H1 (cell line): ENCODE measurements around the gene ABCA13. TPM values are rescaled to one million over a fixed set of nuclear protein-coding genes. Genes with fewer than 3 reads are reported as not detected.

Experiments
- CTCF ChIA-PET: fragments of 300-600 bp; sonication (Branson Sonifier 250); formaldehyde crosslinking; loops from one replicate; lab custom pipeline; 2021; ENCODE audit not compliant: partially characterized antibody; lab: Charles Lee
- POLR2A ChIA-PET: fragments of 300-600 bp; sonication (Branson Sonifier 250); formaldehyde crosslinking; loops from one replicate; lab custom pipeline; 2021; ENCODE audit warnings: inconsistent platforms; ENCODE audit not compliant: partially characterized antibody; lab: Charles Lee
- DNase-seq, 2 experiments: peaks; one replicate each; pipeline versions ENCODE4 v3.0.0 to v3.0.0-alpha.2; 2010 to 2022; ENCODE audit warnings: low spot score in 2 of 2, low read depth in 1 of 2, mixed read lengths in 1 of 2
- FAIRE-seq: peaks from 2 replicates; lab custom pipeline; 2011; peaks lifted over from hg19 to GRCh38; lab: Jason Lieb, UNC
- H2AFZ ChIP-seq: 2 replicates; pipeline ENCODE4 v1.8.1; 2012; ENCODE audit warnings: low read length, inconsistent platforms
- H2AK5ac ChIP-seq: 2 replicates; pipeline ENCODE4 v1.6.1; 2013; ENCODE audit warnings: low read depth, low read length
- H2BK120ac ChIP-seq: replicated peaks from 2 replicates; pipeline ENCODE3; 2013; ENCODE audit warnings: low read depth, low read length, inconsistent platforms
- H2BK12ac ChIP-seq: 2 replicates; pipeline ENCODE4 v1.6.1; 2013; ENCODE audit warnings: low read depth, low read length
- H2BK15ac ChIP-seq: 2 replicates; pipeline ENCODE4 v1.6.1; 2013; ENCODE audit warnings: low read length
- H2BK20ac ChIP-seq: 2 replicates; pipeline ENCODE4 v1.6.1; 2013; ENCODE audit warnings: low read length
- H2BK5ac ChIP-seq: 2 replicates; pipeline ENCODE4 v1.6.1; 2013; ENCODE audit warnings: low read depth, low read length
- H3K14ac ChIP-seq: 2 replicates; pipeline ENCODE4 v1.6.1; 2013; ENCODE audit warnings: inconsistent platforms; ENCODE audit not compliant: insufficient read length
- H3K18ac ChIP-seq: 2 replicates; pipeline ENCODE4 v1.6.1; 2013; ENCODE audit warnings: low read length; ENCODE audit errors: extremely low read depth
- H3K23ac ChIP-seq: 2 replicates; pipeline ENCODE4 v1.6.1; 2013; ENCODE audit warnings: inconsistent platforms; ENCODE audit not compliant: insufficient read length
- H3K23me2 ChIP-seq: 2 replicates; pipeline ENCODE4 v1.6.1; 2013; ENCODE audit warnings: low read depth, low read length
- H3K27ac ChIP-seq: 2 replicates; pipeline ENCODE4 v1.6.1; 2011; ENCODE audit warnings: low read depth, low read length, inconsistent platforms
- H3K27me3 ChIP-seq, 4 experiments: replicated peaks in 1 of 4; 1 replicate in 1 of 4; 2 replicates in 3 of 4; pipeline versions ENCODE4 v1.6.1 to v1.8.1; 2011 to 2013; ENCODE audit warnings: low read length in 3 of 4, mild to moderate bottlenecking in 3 of 4, inconsistent platforms in 2 of 4, mixed read lengths in 2 of 4, moderate library complexity in 1 of 4; ENCODE audit not compliant: control insufficient read depth in 3 of 4, insufficient read depth in 3 of 4; ENCODE audit errors: extremely low read depth in 1 of 4
- H3K36me3 ChIP-seq, 4 experiments: 2 replicates each; pipeline versions ENCODE4 v1.6.1 to v1.8.1; 2011 to 2013; ENCODE audit warnings: mild to moderate bottlenecking in 4 of 4, low read length in 3 of 4, moderate library complexity in 2 of 4, control low read depth in 1 of 4, inconsistent platforms in 1 of 4; ENCODE audit not compliant: insufficient read depth in 4 of 4, control insufficient read depth in 2 of 4
- H3K4ac ChIP-seq: replicated peaks from 2 replicates; pipeline ENCODE3; 2013; ENCODE audit warnings: low read length, low read depth, mixed read lengths, inconsistent platforms; ENCODE audit not compliant: insufficient read length
- H3K4me1 ChIP-seq, 4 experiments: replicated peaks in 1 of 4; 1 replicate in 1 of 4; 2 replicates in 3 of 4; pipeline versions ENCODE4 v1.6.1 to v1.8.1; 2011 to 2013; ENCODE audit warnings: low read length in 3 of 4, inconsistent platforms in 2 of 4, mixed read lengths in 1 of 4; ENCODE audit not compliant: insufficient read depth in 4 of 4, control insufficient read depth in 3 of 4
- H3K4me2 ChIP-seq, 2 experiments: 2 replicates each; pipeline versions ENCODE4 v1.6.1 to v1.8.1; 2011 to 2013; ENCODE audit warnings: low read depth in 2 of 2, low read length in 2 of 2, control low read depth in 1 of 2, inconsistent platforms in 1 of 2, mild to moderate bottlenecking in 1 of 2; ENCODE audit not compliant: insufficient read depth in 1 of 2
- H3K4me3 ChIP-seq, 4 experiments: fragments of 200-600, 300-600 bp in 1 of 4; sonication (generic), shearing (Covaris generic), sonication (Bioruptor Twin) in 1 of 4; 2 replicates each; pipeline versions ENCODE4 v1.5.1 to v1.8.1; 2011 to 2016; ENCODE audit warnings: low read length in 4 of 4, low read depth in 3 of 4, control low read depth in 2 of 4, inconsistent platforms in 2 of 4, mild to moderate bottlenecking in 2 of 4, mixed read lengths in 1 of 4, moderate library complexity in 1 of 4; ENCODE audit not compliant: insufficient read depth in 2 of 4; ENCODE audit errors: extremely low read depth in 1 of 4
- H3K56ac ChIP-seq: replicated peaks from 2 replicates; pipeline ENCODE3; 2013; ENCODE audit warnings: low read depth, mild to moderate bottlenecking, mixed read lengths, low read length, inconsistent platforms; ENCODE audit not compliant: insufficient read length
- H3K79me1 ChIP-seq: 2 replicates; pipeline ENCODE4 v1.6.1; 2013; ENCODE audit warnings: low read depth, low read length, control low read depth
- H3K79me2 ChIP-seq, 2 experiments: 2 replicates each; pipeline versions ENCODE4 v1.6.1 to v1.8.1; 2012 to 2013; ENCODE audit warnings: low read length in 2 of 2, mild to moderate bottlenecking in 2 of 2, inconsistent platforms in 1 of 2; ENCODE audit not compliant: insufficient read depth in 2 of 2, control insufficient read depth in 1 of 2
- H3K9ac ChIP-seq, 4 experiments: replicated peaks in 1 of 4; 1 replicate in 1 of 4; 2 replicates in 3 of 4; pipeline versions ENCODE4 v1.6.1 to v1.8.1; 2011 to 2013; ENCODE audit warnings: low read depth in 3 of 4, low read length in 3 of 4, control low read depth in 2 of 4, mild to moderate bottlenecking in 2 of 4, moderate library complexity in 2 of 4, inconsistent platforms in 1 of 4; ENCODE audit errors: extremely low read depth in 1 of 4
- H3K9me3 ChIP-seq, 2 experiments: 2 replicates each; pipeline versions ENCODE4 v1.6.1 to v1.8.1; 2012 to 2013; ENCODE audit warnings: mild to moderate bottlenecking in 2 of 2, moderate library complexity in 2 of 2, control low read depth in 1 of 2, inconsistent platforms in 1 of 2, low read depth in 1 of 2, low read length in 1 of 2, mixed read lengths in 1 of 2; ENCODE audit not compliant: insufficient read depth in 2 of 2
- H4K20me1 ChIP-seq, 2 experiments: replicated peaks in 1 of 2; 2 replicates each; pipeline versions ENCODE3 to v1.8.1; 2011 to 2013; ENCODE audit warnings: inconsistent platforms in 2 of 2, low read length in 2 of 2, mild to moderate bottlenecking in 1 of 2; ENCODE audit not compliant: insufficient read depth in 2 of 2, control insufficient read depth in 1 of 2
- H4K5ac ChIP-seq: 2 replicates; pipeline ENCODE4 v1.6.1; 2013; ENCODE audit warnings: low read length, low read depth, mixed read lengths, inconsistent platforms; ENCODE audit not compliant: insufficient read length
- H4K8ac ChIP-seq: 2 replicates; pipeline ENCODE4 v1.8.0; 2013; ENCODE audit warnings: mild to moderate bottlenecking, moderate library complexity, low read length, inconsistent platforms; ENCODE audit not compliant: insufficient read depth; ENCODE audit errors: extremely low read depth
- H4K91ac ChIP-seq: replicated peaks from 2 replicates; pipeline ENCODE3; 2013; ENCODE audit warnings: low read length, mixed read lengths, inconsistent platforms; ENCODE audit not compliant: insufficient read length
- ATF2 ChIP-seq: IDR thresholded peaks from 2 replicates; pipeline ENCODE4 v1.6.1; 2012; ENCODE audit warnings: low read length, inconsistent platforms
- BCL11A ChIP-seq, 2 experiments: IDR thresholded peaks; one replicate each; pipeline ENCODE4 v1.6.1; 2011; ENCODE audit warnings: low read depth in 2 of 2, low read length in 2 of 2, mild to moderate bottlenecking in 2 of 2
- EGR1 ChIP-seq: IDR thresholded peaks from 2 replicates; pipeline ENCODE4 v1.6.1; 2011; ENCODE audit warnings: low read depth, low read length, borderline replicate concordance
- EP300 ChIP-seq, 2 experiments: IDR thresholded peaks; 1 replicate in 1 of 2; 2 replicates in 1 of 2; pipeline ENCODE4 v1.6.1; 2011 to 2012; ENCODE audit warnings: low read depth in 2 of 2, low read length in 2 of 2, mild to moderate bottlenecking in 2 of 2, borderline replicate concordance in 1 of 2, inconsistent platforms in 1 of 2, moderate library complexity in 1 of 2
- HDAC6 ChIP-seq: IDR thresholded peaks from one replicate; pipeline ENCODE4 v1.7.1; 2012; ENCODE audit warnings: low read depth, mild to moderate bottlenecking, inconsistent platforms, low read length, moderate library complexity
- POLR2A ChIP-seq, 2 experiments: IDR thresholded peaks; 1 replicate in 1 of 2; 2 replicates in 1 of 2; pipeline ENCODE4 v1.6.1; 2011; ENCODE audit warnings: low read depth in 2 of 2, low read length in 2 of 2, mild to moderate bottlenecking in 2 of 2; ENCODE audit errors: control extremely low read depth in 1 of 2
- POLR2AphosphoS5 ChIP-seq: IDR thresholded peaks from 2 replicates; pipeline ENCODE4 v1.6.1; 2011; ENCODE audit warnings: low read depth, low read length
- RXRA ChIP-seq: IDR thresholded peaks from 2 replicates; pipeline ENCODE4 v1.6.1; 2011; ENCODE audit warnings: low read depth, mild to moderate bottlenecking, low read length, moderate library complexity; ENCODE audit not compliant: insufficient read depth
- SIX5 ChIP-seq: IDR thresholded peaks from 2 replicates; pipeline ENCODE4 v1.6.1; 2011; ENCODE audit warnings: mild to moderate bottlenecking, low read depth, low read length
- SP4 ChIP-seq: IDR thresholded peaks from 2 replicates; pipeline ENCODE4 v1.6.1; 2012; ENCODE audit warnings: low read length, inconsistent platforms
- TEAD4 ChIP-seq: IDR thresholded peaks from 2 replicates; pipeline ENCODE4 v1.6.1; 2012; ENCODE audit warnings: low read depth, low read length, inconsistent platforms, mixed read lengths
- WGBS, 2 experiments: shearing (Covaris generic) in 1 of 2; methylation state at CpG; one replicate each; pipeline versions ENCODE4 v1.1.6 to v1.1.7; 2013 to 2015; ENCODE audit warnings: low lambda C conversion rate in 2 of 2, mixed read lengths in 2 of 2, inconsistent platforms in 1 of 2, low coverage in 1 of 2, missing lambda C conversion rate in 1 of 2; ENCODE audit not compliant: insufficient replicate concordance in 2 of 2, insufficient coverage in 1 of 2, insufficient read length in 1 of 2; ENCODE audit errors: extremely low coverage in 1 of 2, missing lambda C conversion rate in 1 of 2; 5-methylcytosine and 5-hydroxymethylcytosine counted together
- polyA plus RNA-seq, 7 experiments: library from polyadenylated mRNA; depleted of rRNA in 3 of 7; stranded (reverse) in 5 of 7; unstranded in 2 of 7; fragments of >200 nt in 5 of 7; fragments of 200-250 nt in 2 of 7; gene quantifications; 1 replicate in 5 of 7; 2 replicates in 1 of 7; 4 replicates in 1 of 7; pipeline versions ENCODE4 v1.2.1 to v1.2.3, GENCODE V29; 2011 to 2013; ENCODE audit warnings: missing spikeins in 2 of 7, mixed read lengths in 2 of 7
- total RNA-seq: library from RNA; stranded (reverse); fragmentation: NEBNext Ultra II Directional; extraction: Animal tissue kit (Norgen Biotek cat#: 25700); gene quantifications from 2 replicates; pipeline ENCODE4 v1.2.1, GENCODE V29; 2021

The ABCA13 gene
- total and polyA plus RNA-seq, 2 of the 8 experiments (the other 6 are each of a cell fraction or from before 2014, with no cell fraction given), result 0.07 to 0.09 TPM

- H2AK5ac ChIP-seq, result no peak overlapping the region
- no peak overlapping the region for H2BK15ac ChIP-seq
- H3K9me3 ChIP-seq, result no peaks in the 10 kb centered on the region
- H2BK120ac ChIP-seq, result no peak overlapping the region
- no peak overlapping the region for H3K27ac ChIP-seq
- H4K5ac ChIP-seq, result no peak overlapping the region
- H3K14ac ChIP-seq, result no peak overlapping the region
- H3K23me2 ChIP-seq, result no peaks in the 10 kb centered on the region; the same call in 1 of the 2 replicates
- no peak for FAIRE-seq
- POLR2A ChIA-PET, result no interaction called here
- peak overlapping the region; percentile 65; the same call in 1 of the 2 replicates for H4K8ac ChIP-seq
- no peak overlapping the region for H2BK20ac ChIP-seq
- H3K27me3 ChIP-seq, result no peaks in the 10 kb centered on the region
- no peaks in the 10 kb centered on the region for H3K4me1 ChIP-seq
- no peaks in the 10 kb centered on the region for H3K36me3 ChIP-seq
- no peak for DNase-seq
- H3K23ac ChIP-seq, result no peak overlapping the region
- no peaks in the 10 kb centered on the region for H4K20me1 ChIP-seq
- H3K4me3 ChIP-seq, result no peak overlapping the region
- no peak overlapping the region for H3K4ac ChIP-seq
- H3K18ac ChIP-seq, result no peak overlapping the region
- H2AFZ ChIP-seq, result no peak overlapping the region; the same call in 1 of the 2 replicates
- no peaks in the 10 kb centered on the region for H3K79me2 ChIP-seq
- no peak overlapping the region for H4K91ac ChIP-seq
- H3K79me1 ChIP-seq, result no peaks in the 10 kb centered on the region
- WGBS, 2 experiments, result 95% methylated on average over 2 of the region's 2 CpGs; no CpG with 5 or more reads in 1 of the 2 experiments
- CTCF ChIA-PET, result no interaction called here
- no peak overlapping the region for H3K9ac ChIP-seq
- no peak overlapping the region for H2BK12ac ChIP-seq
- no peak overlapping the region for H2BK5ac ChIP-seq
- H3K4me2 ChIP-seq, result no peak overlapping the region
- H3K56ac ChIP-seq, result no peak overlapping the region
- TF ChIP-seq SIX5 (no peak), BCL11A (IDR thresholded peaks at IDR 0.05; ENCODE audit: low read depth in 2 of 2, low read length in 2 of 2) (no peak), EGR1 (no peak), POLR2A (IDR thresholded peaks at IDR 0.05; ENCODE audit: control extremely low read depth in 1 of 2, low read depth in 2 of 2, low read length in 2 of 2) (no peak), SP4 (no peak), EP300 (IDR thresholded peaks at IDR 0.05; ENCODE audit: borderline replicate concordance in 1 of 2, low read depth in 2 of 2, low read length in 2 of 2) (no peak), POLR2AphosphoS5 (no peak), RXRA (no peak), HDAC6 (no peak), TEAD4 (no peak), ATF2 (no peak)
Observed at GRCh38 chr7:48224042-48224441, 52.8 kb downstream of the ABCA13 start.
